GM19324 (cell line): ENCODE measurements around the gene SCG2.
"Not testable (repeated sequence)": the region's sequence is repeated elsewhere in the genome, so short reads cannot be mapped to it uniquely, and the experiment has no call there.

ENCODE experiments used
- ATAC-seq: cut with Tn5 transposase; IDR thresholded peaks from one replicate; pipeline ENCODE4 v1.9.1; 2021; ENCODE audit warnings: mild to moderate bottlenecking, moderate library complexity; ENCODE audit not compliant: unreplicated experiment, low FRiP score

Gene SCG2

GRCh38 chr2:223613017-223613950 lies 11.1 kb upstream of the SCG2 start:
- no peak for ATAC-seq

GRCh38 chr2:223612501-223612900 lies 10.3 kb upstream of the SCG2 start:
- no peak for ATAC-seq

GRCh38 chr2:223611061-223611460 lies 8.9 kb upstream of the SCG2 start:
- ATAC-seq = no peak

DNA sequence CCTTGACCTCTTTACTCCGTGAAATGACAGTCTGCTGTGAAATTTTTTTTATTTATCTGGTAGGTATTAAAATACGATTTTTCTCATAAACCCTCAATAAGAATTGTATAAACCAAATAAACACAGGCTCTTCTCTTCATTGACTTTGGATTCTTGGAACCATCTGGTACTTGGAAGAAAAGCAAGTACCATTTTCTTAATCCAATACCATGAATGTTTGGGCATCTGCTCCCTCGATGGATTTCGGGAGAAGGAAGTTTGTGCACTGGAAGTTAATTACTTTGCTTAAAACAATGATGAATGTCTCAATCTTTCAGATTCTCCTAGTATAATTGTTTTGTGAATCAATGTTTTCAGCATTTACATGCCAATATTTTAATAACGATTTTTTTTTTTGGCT lies 5.3 kb upstream of the SCG2 start:
- no peak for ATAC-seq

- no peak for ATAC-seq
These were observed 4.8 kb upstream of the SCG2 start for GRCh38 chr2:223606946-223607345.

DNA sequence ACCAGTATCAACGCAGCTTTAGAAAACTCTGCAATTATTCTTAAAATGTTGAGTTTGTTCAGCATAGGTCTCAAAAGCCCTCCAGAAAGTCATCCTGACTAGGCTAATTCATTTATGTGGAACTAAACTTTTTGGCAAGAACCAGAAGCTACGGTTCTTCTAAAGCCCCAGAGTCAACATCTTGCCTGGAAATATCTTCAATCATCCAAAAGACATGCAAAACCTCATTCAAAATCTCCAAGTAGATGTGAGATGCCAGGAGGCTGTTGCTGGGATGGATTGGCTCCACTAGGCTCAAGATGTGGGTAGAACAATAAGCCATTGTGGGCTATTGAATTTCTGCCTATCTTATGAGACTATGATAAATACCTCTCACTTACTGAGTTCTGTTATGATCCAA lies 2.1 kb upstream of the SCG2 start:
- no peak for ATAC-seq

DNA sequence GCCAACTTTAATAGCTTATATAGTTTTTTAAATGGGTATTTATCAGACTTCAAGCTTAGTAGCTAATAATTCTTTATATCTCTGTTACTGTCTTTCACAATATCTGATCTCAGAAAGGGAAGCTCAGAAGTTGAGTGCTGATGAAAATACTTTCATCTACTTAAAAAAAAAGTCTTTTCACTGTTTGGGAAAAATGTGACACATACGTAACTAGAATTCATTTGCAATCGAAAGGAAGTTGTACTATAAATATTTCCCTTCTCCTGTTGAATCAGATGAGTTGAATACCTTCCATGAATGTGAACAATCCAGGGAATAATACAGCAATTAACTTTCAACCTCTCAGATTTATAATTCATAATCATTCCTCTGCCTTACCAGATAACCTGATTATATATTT lies 811 bp upstream of the SCG2 start:
- no peak for ATAC-seq

DNA sequence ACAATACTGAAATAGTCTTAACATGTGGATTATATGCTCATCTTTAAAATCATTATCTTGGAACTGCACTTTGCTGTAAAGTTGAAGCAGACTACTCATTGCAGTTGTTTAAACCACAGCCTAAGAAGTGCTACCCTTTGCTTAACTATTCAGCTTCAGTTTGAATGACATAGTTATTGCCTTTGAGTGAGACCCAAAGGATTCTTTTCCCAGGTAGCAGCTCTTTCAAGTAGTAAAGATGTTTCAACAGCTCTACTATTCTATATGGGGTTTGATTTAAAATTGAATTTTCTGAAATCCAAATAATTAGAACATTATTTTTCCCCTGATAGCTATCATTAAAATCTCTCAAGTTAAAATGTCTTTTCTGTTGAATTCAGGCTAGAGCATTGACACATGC lies 1.1 kb downstream of the SCG2 start:
- no peak for ATAC-seq

GRCh38 chr2:223599640-223600380 lies 2.4 kb downstream of the SCG2 start:
- ATAC-seq = no peak

DNA sequence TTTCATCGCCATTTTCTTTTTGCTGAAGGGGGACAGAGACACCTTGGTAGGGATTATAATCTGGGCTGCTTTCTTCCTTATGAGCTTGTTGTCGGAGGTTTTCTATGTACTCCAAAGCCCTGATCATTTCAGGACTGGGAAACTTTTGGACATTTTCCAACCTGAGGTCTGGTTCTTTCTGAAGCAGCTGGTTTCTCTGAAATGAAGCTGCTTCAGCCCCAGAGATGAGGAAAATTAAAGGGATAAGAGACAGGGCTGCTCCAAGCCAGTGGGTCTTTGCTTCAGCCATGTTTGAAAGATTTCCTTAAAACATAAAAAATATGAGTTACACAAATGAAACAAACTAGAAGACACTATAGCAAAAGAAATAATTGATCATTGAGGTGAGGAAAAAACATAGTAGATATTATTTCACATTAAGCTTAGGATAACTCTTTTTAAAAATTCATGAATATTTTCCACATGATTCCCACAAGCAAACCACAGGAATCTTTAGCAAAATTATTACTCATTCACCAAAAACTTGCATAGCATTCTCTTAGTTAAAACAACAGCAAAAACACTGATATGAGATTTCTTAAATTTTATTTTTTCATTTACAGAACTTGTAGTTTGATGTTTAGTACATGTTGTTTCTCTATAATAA lies 3.0 kb downstream of the SCG2 start:
- no peak for ATAC-seq

DNA sequence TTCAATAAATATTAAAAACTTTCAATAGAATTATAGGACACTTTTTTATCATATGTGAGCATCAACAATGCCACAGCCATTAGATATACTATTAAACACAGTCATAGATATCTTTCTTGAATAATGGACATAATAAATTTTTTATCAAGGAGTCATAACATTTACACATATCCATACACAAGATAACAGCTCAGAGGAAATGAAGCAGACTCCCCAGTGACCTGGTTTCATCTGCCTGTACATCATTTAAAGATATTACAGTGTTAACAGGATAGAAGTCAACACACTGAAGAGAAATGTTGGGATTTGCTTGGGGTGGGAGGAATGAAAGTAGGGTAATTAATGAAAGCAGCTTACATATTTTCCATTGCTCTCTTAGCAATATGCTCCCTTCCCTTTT lies 5.1 kb downstream of the SCG2 start:
- no peak for ATAC-seq

GRCh38 chr2:223596208-223596607 lies 6.0 kb downstream of the SCG2 start:
- no peak for ATAC-seq

DNA sequence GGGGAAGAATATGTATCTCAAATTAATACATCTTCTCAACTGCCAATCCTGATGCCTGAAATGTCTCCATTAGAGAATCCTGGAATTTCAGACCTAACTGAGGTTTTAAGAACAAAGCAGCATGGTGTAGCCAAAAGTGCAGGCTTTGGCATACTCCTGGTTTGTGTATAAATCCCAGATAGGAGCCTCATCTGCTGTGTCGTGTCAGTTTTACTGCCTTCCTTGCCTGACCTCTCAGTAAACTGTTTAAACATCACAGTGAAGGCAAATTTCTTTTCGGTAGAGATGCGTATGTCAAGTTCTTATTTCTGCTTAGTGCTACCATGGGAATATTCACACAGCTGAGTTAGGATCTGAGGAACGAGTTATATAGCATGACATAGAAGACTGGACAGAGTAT lies 7.3 kb downstream of the SCG2 start:
- ATAC-seq = no peak

- no peak for ATAC-seq
These were observed 7.9 kb downstream of the SCG2 start for GRCh38 chr2:223594259-223594658.

- not testable (repeated sequence) for ATAC-seq
These were observed 9.5 kb downstream of the SCG2 start for GRCh38 chr2:223592689-223593088.

DNA sequence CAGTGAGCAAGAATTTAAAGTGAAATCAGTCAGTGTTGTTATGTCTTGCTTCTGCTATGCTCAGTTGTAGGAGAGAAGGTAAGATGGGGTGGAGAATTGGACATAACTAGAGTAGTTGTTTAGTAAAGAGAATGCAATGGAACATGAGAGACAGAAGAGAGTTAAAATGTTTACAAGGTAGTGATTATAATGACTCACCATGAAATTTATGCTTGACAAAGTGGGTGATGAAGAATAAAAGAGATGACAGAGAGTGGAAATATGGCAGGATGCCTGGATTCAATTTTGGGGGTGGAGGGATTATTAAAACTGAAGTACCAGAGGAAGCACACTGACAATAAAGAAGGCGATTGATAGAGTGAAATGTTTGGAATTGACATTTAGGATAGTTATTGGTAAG lies 10.6 kb downstream of the SCG2 start:
- ATAC-seq = no peak

GRCh38 chr2:223590964-223591363 lies 11.2 kb downstream of the SCG2 start:
- ATAC-seq = no peak

DNA sequence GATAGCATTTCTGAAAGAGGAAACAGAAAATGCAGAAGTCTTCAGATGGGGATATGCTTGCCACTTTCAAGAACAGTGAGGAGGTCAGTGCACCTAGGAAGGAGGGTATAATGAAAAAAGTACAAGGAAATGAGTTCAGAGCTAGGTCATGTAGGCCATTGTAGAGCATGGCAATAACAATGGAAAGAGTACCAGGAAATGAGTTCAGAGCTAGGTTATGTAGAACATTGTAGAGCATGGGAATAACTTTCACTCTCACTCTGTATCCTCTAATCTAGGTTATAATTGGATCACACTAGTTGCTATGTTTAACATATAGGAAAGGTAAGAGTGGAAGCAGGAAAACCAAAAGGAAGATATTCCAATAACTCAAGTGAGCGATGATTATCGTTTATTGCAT lies 12.3 kb downstream of the SCG2 start:
- ATAC-seq = no peak

DNA sequence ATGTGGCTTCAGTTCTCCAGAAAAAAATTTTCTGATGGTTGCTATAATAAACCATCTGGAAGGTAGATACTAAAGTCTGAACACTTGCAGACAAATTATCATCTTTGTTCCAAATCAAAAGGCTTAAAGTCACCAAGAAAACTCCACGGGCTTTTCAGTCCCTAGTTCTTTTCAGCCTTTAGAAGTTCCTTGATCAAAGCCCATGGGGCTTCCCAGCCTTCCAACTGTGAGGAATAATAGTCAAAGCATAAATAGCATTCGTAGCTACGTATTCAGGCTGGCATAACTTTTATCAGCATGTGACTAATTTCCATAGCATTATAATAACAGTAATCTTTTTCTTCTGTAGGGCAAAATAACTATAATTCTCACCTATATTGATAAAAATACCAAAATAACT lies 13.9 kb downstream of the SCG2 start:
- no peak for ATAC-seq

DNA sequence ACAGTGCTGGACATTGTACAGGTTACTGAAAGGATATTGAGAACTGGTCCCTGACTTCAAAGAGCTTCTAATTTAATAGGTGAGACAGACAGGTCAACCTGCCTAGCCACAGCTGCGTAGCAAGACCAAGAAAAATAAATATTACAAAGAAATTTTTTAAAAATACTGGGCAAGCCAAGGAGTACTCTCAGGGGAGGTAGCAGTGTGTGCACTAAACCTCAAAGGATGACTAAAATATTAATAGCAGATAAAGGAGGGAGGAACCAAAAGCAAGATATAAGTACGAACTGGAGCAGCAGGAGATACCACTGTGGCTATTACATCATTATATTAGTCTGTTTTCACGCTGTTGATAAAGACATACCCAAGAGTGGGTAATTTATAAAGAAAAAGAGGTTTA lies 14.9 kb downstream of the SCG2 start:
- no peak for ATAC-seq

GRCh38 chr2:223586261-223586660 lies 15.9 kb downstream of the SCG2 start:
- no peak for ATAC-seq
